SU-DHL-6 (cell line): Measurements from ENCODE around the gene DDX10.

Experiments used
- EZH2phosphoT487 ChIP-seq: fragments of 200-600 bp; sonication (generic), shearing (Covaris generic); conservative IDR thresholded peaks from 2 replicates; pipeline ENCODE4 v1.6.1; 2018; ENCODE audit warnings: mild to moderate bottlenecking, antibody characterized with exemption, low read length, moderate library complexity, mixed read lengths
- TF ChIP-seq, protein P1 (sequence below): fragments of 200-600 bp; sonication (generic); IDR thresholded peaks from one replicate; pipeline ENCODE4 v1.5.1; 2017; ENCODE audit warnings: antibody characterized with exemption, mild to moderate bottlenecking, low read length, moderate library complexity; ENCODE audit not compliant: insufficient read depth, poor library complexity, severe bottlenecking

DNA sequence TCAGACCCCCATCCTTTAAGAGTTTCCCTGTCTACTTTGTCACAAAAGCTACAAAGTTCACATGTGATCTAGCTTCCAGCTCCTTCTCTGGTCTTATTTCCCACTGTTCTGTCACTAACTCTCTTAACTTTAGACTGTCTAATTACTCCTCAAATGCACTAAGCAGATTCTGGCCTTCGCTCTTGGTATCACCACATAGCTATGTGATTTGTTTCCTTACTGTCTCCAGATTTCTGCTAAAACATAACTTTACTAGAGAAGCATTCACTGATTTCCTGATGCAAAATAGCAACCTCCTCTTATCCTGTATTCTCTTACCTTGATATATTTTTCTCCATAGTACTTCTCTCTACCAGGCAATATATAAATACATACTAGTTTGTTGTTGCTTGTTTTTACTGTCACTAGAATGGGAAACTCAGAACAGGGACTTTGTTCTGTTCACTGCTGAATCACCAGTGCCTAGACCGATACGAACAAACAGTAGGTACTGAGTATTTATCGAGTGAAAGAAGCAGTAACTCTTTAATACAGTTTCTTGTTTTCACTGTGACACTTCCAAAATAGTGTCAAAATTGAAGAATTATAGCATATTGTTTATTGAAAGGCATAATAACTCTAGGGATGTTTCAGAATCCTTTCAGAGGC lies 205.6 kb downstream of the DDX10 start:
- TF ChIP-seq, protein P1, sequence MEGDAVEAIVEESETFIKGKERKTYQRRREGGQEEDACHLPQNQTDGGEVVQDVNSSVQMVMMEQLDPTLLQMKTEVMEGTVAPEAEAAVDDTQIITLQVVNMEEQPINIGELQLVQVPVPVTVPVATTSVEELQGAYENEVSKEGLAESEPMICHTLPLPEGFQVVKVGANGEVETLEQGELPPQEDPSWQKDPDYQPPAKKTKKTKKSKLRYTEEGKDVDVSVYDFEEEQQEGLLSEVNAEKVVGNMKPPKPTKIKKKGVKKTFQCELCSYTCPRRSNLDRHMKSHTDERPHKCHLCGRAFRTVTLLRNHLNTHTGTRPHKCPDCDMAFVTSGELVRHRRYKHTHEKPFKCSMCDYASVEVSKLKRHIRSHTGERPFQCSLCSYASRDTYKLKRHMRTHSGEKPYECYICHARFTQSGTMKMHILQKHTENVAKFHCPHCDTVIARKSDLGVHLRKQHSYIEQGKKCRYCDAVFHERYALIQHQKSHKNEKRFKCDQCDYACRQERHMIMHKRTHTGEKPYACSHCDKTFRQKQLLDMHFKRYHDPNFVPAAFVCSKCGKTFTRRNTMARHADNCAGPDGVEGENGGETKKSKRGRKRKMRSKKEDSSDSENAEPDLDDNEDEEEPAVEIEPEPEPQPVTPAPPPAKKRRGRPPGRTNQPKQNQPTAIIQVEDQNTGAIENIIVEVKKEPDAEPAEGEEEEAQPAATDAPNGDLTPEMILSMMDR = no peak
- no peak for TF ChIP-seq EZH2phosphoT487
